Activated effector memory CD4-positive, alpha-beta T cell treated with anti-CD3 and anti-CD28 coated beads, Interleukin-2, amount 50 U/mL, for 16 hours (primary cell): ENCODE results near the gene USP48.
"Not testable (repeated sequence)": the region's sequence is repeated elsewhere in the genome, so short reads cannot be mapped to it uniquely, and the experiment has no call there.

Experiments used
- DNase-seq: peaks from one replicate; pipeline ENCODE4 v3.0.0-alpha.2; 2020

Gene USP48

DNA sequence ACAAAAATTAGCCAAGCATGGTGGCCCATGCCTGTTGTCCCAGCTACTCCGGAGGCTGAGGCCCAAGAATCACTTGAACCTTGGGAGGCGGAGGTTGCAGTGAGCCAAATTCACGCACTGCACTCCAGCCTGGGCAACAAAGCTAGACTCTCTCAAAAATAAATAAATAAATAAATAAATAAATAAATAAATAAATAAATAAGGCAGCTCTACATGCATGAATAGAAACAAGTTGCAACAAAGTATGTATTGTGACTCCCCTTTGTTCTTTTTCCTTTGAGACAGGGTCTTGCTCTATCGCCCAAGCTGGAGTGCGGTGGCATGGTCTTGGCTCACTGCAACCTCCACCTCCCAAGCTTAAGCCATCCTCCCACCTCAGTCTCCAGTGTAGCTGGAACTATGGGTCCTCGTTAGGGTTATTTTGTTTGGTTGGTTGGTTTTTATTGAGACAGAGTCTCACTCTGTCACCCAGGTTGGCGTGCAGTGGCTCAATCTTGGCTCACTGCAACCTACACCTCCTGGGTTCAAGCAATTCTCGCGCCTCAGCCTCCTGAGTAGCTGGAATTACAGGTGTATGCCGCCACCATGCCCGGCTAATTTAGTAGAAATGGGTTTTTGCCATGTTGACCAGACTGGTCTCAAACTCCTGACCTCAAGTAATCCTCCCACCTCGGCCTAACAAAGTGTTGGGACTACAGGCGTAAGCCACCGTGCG lies 8.0 kb downstream of the USP48 start:
- DNase-seq = no peak

DNA sequence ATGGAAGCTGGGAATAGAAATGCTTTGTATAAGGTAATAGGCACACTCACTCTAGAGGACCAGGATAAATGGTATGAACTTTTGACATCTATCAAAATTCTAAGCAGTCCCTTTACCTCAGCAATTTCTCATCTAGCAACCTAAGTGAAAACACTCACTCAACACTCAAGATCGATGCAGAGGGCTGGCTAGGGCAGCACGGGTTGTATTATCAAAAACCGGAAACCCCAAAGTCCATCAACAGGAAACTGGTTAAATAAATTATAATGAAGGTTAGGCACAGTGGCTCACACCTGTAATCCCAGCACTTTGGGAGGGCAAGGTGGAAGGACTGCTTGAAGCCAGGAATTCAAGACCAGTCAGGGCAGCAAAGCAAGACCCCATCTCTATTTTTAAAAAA lies 9.4 kb downstream of the USP48 start:
- DNase-seq = peak; percentile 71

DNA sequence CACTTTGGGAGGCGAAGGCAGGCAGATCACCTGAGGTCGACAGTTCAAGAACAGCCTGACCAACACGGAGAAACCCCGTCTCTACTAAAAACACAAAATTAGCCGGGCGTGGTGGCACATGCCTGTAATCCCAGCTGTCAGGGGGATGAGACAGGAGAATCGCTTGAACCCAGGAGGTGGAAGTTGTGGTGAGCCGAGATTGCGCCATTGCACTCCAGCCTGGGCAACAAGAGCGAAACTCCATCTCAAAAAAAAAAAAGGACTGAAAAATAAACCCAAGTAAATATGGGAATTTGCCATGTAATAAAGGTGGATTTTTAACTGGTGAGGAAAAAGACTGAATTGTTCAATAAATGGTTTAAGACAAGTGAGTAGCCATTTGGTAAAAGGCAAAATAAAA lies 11.3 kb downstream of the USP48 start:
- DNase-seq = not testable (repeated sequence)

DNA sequence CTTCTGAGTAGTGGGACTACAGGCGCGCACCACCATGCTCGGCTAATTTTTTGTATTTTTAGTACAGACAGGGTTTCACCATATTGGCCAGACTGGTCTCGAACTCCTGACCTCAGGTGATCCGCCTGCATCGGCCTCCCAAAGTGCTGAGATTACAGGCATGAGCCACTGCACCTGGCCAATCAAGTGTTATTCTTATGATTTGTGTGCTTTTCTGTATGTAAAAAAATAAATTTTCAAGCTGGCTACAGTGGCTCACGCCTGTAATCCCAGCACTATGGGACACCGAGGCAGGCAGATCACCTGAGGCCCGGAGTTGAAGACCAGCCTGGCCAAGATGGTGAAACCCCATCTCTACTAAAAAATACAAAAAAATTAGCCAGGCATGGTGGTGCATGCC lies 12.3 kb downstream of the USP48 start:
- DNase-seq = not testable (repeated sequence)

DNA sequence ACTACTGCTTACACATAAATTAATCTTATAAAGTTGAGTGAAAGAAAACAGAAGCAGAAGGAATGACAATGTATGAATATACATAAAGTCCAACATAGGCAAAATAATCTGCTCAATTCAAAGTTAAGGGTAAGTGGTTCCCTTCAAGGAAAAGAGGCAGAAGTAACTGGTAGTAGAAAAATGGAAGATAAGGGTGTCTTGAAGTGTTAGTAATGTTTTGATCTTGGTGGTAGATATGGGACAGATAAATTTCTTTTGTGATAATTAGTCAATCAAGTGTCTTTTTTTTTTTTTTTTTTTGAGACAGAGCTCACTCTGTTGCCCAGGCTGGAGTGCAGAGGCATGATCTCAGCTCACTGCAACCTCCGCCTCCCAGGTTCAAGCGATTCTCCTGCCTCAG lies 12.7 kb downstream of the USP48 start:
- DNase-seq = no peak

DNA sequence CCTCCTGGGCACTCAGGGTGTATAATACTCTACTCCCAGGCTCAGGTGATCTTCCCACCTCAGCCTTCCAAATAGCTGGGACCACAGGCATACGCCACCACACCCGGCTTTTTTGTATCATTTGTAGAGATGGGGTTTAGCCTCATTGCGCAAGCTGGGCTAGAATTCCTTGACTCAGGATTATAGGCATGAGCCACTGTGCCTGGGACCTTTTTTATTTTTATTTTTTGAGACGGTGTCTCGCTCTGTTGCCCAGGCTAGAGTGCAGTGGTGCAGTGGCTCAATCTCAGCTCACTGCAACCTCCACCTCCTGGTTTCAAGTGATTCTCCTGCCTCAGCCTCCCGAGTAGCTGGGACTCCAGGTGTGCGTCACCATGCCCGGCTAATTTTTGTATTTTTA lies 15.8 kb downstream of the USP48 start:
- DNase-seq = not testable (repeated sequence)

DNA sequence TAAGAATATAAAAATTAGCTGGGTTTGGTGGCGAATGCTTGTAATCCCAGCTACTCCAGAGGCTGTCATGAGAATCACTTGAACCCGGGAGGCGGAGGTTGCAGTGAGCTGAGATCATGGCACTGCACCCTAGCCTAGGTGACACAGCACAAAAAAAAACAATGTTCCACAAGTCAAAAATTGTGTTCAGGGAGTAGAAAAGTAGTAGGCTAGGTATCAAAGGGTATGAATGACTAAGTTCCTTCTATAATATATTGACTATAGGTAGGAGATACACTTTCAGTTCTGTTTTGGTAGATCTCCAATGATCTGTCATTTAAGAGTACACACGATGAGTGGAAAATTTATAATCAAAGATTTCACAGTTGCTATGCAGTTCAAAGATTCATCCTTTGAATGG lies 16.7 kb downstream of the USP48 start:
- DNase-seq = no peak

DNA sequence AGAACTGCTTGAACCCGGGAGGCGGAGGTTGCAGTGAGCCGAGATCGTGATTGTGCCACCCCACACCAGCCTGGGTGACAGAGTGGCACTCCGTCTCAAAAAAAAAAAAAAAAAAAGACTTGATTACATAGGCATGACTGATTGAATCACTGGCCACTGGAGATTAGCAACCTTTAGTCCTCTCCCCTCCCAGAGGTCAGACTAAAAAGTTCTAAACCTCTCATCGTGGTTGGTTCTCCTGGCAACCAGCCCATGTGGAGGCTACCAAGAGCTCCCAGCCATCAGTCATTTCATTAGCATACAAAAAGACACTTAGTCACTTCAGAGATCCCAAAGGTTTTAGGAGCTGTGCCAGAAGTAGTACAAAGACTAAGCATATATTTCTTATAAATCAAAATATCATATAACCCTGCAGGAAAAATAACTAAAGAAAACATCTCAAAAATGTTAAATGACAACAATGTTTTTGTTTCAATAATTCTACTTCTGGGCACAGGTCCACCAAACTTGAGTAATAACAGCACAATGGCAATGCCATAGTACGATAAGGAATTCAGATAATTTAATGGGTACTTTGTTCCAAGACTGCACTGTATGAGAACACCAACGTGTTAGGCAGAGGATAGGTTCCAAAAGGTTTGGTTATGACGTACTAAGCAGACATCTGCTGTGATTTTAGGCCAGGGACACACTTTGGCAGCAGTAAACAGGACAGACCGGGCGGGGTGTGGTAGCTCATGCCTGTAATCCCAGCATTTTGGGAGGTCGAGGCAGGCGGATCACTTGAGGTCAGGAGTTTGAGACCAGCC lies 18.1 kb downstream of the USP48 start:
- DNase-seq = no peak

DNA sequence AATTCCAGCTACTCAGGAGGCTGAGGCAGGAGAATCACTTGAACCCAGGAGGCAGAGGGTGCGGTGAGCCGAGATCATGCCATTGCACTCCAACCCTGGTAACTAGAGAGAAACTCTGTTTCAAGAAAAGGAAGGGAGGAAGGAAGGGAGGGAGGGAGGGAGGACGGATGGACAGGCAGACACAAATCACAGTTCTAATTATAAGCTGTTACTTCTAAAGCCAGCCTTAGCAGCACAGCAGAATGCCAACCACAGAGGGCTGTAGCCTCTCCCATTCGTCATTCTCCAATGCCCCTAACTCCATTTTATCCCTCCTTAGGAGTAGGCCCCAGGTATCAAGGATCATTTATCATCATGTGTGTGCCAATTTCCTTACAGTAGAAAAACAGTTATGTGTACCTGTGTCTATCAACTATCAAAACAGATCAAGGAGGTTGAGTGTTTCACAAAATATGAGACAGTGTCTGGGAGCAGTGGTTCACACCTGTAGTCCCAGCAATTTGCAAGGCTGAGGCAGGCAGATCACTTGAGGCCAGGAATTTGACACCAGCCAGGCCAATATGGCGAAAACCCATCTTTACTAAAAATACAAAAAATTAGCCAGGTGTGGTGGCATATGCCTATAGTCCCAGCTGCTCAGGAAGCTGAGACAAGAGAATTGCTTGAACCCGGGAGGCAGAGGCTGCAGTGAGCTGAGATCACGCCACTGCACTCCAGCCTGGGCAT lies 19.1 kb downstream of the USP48 start:
- no peak for DNase-seq

DNA sequence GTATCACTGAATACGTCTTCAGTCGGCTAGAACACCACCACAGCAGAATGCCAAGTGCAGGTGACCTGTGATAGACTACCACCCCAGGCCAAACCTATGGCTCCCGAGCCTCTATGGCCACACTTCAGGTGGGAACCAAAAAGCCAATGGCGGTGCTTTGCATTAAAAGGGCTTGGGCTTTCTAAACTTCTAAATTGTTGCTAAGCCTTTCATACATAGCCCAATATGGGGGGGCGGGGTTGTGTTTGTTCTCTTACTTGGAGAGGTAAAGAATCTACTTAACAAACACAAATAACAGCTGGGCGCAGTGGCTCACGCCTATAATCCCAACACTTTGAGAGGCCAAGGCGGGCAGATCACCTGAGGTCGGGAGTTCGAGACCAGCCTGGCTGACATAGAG lies 19.7 kb downstream of the USP48 start:
- DNase-seq = no peak

DNA sequence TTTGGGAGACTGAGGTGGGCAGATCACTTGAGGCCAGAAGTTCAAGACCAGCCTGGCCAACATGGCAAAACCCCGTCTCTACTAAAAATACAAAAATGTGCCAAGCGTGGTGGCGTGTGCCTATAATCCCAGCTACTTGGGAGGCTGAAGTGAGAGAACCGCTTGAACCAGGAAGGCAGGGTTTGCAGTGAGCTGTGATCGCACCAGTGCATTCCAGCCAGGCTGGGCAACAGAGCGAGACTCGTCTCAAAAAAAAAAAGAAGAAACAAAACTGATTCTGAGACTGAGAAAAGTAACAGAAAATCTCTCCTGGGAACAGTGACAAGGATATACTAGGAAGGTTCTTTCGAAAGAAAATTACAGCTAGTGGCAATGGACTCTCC lies 20.9 kb downstream of the USP48 start:
- DNase-seq = no peak

DNA sequence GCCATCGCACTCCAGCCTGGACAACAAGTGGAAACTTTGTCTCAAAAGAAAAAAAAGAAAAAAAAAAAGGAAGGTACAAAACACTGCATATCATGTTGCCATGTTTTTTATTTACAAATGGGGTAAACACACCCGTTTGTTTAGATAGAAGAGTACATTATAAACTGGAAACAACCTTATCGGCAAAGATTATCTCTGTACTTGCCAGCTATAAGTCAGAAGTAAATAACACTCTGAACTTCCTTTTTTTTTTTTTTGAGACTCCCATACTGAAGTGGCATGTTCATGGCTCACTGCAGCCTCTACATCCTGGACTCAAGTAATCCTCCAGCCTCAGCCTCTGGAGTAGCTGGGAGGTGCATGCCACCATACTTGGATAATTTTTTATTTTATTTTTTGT lies 21.9 kb downstream of the USP48 start:
- no peak for DNase-seq

DNA sequence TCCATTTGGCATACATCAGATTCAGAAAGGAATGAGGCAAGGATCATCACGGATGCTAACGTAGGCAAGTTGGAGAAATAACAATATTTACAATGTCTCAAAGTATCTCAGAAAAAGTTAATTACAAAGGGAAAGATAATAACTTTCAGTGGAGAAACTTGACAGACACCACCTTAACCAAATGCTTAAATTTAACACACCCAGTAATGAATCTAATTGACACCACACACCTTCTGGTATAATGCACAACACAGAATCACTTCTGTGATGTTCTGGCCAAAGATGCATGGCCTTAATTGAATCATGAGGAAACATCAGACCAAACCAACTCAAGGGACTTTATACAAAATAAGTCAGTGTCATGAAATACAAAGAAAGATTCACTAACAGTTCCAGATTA lies 23.1 kb downstream of the USP48 start:
- no peak for DNase-seq

DNA sequence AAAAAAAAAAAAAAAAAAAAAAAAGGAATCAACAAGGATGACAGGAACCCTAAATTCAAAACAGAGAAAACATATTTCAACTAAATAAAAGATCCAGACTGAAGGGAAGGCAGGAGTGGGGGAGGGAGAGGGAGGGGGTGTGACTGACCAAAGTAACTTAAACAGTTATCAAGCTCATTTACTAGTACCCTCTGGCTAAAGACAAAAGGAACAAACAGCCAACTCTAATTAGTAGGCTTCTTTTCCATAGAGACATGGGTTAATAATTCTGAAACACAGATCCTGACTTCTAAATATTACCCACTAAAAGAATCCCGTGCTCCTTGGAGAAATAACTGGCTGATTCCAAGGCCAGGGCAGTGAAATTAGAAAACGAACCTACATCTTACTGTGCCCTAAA lies 23.8 kb downstream of the USP48 start:
- no peak for DNase-seq

DNA sequence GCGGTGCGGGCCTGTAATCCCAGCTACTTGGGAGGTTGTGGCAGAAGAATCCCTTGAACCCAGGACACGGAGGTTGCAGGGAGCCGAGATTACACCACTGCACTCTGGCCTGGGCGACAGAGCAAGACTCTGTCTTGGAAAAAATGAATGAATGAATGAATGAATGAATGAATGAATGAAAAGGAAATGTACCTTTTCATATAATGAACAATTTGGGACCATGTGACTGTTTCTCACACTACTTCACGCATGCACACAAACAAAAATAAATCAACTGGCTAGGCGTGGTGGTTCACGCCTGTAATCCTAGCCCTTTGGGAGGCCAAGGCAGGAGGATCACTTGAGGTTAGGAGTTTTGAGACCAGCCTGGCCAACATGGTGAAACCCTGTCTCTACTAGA lies 24.3 kb downstream of the USP48 start:
- DNase-seq = no peak

DNA sequence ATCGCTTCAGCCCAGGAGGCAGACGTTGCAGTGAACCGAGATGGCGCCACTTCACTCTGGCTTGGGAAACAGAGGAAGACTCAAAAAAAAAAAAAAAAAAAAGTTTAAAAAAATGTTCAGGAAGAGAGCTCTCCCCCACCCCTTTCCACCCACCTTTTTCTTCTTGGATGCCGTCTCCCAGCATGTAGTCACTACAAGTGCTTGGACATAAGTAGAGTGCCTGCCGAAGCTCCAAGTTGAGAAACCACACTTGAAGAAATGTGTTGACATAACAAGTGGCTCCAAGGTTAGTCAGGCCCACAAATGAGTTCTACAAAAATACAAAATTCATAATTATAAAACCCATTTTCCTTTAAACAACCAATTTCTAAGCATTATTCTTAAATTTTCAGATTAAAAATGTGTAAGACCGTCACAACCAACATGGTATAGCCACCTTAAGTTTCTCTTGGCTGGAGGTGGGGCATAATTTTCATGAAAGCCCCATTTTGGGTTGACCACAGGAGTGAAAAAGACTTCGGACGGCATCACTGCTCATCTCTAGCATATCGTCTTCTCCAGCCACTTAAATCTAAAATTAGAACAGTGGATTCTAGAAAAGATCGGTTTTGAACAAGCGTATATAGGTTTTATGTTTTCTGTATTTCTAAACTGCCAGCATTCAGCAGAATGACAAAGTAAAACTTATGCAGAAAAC lies 26.4 kb downstream of the USP48 start:
- DNase-seq = no peak

DNA sequence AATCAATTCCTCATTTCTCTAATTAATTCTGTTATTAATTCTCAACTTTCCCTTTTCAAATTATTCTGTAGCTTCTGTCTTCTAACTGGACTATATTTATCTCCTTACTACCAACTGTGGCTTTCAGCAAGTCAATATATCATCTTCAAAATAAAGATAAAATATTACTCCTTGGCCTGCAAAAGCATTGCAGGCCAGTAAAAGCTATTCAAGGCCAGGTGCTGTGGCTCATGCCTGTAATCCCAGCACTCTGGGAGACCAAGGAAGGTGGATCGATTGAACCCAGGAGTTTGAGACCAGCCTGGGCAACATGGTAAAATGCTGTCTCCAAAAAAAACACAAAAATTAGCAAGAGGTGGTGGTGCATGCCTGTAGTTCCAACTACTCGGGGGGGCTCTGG lies 27.9 kb downstream of the USP48 start:
- no peak for DNase-seq

DNA sequence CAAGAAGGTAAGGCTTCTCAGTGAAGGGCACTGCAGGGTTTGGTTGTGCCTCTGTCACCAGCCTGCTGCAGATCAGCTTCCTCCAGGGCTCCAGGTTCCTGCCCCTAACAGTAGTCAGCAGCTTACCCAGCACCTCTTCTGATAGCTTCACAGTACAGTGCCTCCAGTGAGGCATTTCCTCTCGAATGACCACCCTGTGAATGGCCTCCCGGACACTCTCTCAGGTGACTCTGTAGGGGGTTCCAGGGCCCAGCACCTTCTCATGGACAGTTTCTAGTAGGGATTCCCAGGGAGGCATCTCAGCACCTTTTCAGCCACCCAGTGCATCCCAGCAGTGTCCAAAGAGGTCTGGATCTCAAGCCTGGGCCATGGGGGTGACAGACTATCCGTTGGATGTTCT lies 28.4 kb downstream of the USP48 start:
- no peak for DNase-seq

DNA sequence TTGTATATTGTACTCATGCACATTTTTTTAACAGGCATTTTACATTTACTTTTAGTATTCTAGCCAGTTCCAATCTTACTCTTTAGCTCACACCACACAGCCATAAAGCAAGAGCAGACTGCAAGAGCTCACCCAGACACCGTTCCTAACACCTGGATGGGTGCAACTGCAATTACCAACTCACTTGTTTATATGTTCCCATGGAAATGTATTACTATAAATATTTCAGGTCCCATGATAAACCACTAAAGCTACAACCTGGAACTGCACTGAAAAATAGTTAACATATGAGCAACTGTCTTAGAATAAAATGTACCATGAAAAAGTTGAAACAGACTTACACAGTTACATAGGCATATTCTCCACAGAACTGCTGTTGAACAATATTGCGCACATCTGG lies 30.8 kb downstream of the USP48 start:
- DNase-seq = no peak

DNA sequence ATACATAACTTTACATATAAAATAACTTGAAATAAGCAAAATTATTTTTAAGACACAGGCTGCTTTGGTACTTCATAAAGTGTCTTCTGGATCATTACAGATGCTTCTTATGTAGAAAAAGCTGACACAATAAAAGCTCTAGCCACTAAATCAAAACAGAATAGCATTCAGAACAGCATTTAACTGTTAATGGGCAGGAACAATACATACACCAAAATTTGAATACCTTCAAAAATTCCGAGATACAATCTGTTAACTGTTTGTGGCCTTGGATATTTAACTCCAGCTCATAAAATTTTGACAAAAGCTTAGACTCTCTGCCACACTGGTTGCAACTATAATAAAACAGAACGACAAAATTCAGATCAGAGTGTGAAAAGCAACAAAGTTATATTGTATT lies 31.7 kb downstream of the USP48 start:
- no peak for DNase-seq

DNA sequence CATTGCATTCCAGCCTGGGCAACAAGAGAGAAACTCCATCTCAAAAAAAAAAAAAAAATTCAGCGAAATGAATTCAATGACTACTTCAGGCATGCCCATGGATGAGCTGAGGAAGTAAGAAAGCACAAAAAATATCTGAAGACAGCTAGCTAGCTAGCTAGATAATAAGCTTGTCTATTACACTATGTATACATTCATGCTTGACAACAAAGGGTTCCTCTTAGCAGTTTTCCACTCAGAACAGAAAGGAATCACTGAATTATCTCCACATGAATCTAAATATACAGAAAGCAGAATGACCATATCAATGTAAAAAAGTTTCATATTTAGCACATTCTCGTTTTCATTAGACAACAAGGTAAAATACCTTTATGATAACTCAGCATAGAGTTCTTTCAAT lies 32.1 kb downstream of the USP48 start:
- no peak for DNase-seq

DNA sequence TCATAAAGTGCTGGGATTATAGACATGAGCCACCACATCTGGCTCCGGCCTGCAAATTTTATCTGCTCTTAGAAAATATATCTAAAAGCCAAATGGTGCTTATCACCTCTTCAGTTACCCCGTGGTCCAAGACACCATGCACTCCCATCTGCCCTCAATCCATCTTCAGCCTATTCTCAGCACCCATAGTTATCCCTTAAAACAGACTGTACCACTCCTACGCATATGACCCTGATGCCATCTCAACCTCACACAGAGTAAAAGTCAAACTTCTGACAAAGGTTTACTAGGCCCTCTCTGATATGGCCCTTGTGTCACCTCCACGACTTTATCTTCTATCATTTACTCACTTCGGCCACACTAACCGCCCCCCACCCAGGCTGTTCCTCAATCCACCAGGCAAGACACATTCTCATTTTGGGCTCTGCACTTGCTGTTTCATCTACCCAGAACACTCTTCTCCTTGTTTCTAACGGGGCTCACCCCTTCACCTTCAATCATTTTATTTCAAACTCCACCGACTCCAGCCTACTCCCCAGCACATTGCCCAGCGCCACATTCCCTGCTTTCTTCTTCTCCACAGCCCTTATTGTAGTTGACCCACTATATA lies 33.0 kb downstream of the USP48 start:
- DNase-seq = no peak

DNA sequence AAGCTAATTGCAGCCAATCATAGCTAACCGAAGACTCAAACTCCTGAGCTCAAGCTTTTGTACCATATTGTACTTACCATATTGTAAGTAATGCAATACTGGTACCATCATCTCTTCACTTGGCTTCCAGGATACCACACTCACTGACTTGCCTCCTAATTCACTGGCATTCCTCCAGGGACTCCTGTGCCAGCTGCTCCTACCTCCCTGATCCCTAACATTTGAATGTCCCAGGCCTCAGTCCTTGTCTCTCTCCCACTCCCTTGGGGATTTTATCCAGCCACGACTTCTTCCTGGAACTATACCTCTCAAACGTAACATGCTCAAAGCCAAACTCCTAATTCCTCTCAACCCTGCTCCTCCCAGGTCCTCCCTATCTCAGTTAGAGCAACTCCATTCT lies 33.8 kb downstream of the USP48 start:
- DNase-seq = no peak
